HG03460 (cell line): ENCODE results near the gene ASXL1.
"Not testable (repeated sequence)": the region's sequence is repeated elsewhere in the genome, so short reads cannot be mapped to it uniquely, and the experiment has no call there.

Experiments
- ATAC-seq: cut with Tn5 transposase; IDR thresholded peaks from one replicate; pipeline ENCODE4 v1.9.1; 2021; ENCODE audit not compliant: unreplicated experiment

The ASXL1 gene

DNA sequence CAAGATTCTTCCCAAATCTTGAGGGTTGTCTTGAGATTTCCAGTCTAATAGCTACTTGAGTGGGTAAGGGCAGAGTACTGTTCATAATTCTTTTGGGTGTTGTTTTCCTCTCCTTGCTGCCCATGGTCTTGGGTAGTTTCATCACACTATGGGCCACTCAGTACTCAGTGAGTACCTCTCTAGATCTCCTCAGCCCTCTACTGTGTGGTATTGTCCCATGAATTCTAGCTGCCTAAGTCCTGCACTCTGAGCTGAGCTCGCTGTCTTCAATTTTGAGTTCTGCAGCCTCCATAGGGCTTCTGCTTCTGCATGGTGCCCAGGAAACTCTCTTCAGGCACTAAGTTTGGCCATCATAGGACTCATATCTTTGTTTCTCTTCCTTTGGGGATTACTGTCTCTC lies 42.3 kb downstream of the ASXL1 start:
- no peak for ATAC-seq

DNA sequence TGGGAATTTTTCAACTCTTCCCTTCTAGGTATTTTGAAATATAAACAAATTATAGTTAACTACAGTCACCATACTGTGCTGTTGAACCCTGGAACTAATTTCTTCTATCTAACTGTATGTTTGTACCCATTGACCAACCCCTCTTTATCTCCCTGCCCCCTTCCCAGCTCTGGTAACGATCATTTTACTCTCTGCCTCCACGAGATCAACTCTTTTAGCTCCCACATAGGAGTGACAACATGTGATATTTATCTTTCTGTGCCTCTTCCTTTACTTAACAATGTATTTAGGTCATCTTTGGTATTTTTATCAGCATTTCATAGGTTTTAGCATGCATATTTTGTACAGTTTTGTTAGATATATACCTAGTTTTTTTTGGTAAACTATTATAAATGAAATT lies 45.9 kb downstream of the ASXL1 start:
- no peak for ATAC-seq

DNA sequence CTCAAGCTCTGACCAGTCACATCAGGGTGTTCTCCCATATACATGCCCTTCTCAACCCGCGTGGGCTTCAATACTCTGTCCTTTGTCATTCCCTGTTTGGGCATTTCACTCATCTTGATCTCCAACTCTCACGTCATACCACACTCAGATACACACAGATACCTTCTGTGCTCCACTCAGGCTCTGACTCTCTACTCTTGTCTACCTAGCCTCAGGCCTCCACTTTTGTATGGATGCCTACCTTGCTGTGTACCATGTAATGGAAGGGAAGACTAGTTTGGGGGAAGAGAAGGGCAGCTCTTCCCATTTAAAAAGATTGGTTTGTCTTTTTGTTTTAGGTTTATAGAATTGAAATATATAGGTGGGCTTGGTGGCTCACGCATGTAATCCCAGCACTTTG lies 48.6 kb downstream of the ASXL1 start:
- ATAC-seq: no peak

DNA sequence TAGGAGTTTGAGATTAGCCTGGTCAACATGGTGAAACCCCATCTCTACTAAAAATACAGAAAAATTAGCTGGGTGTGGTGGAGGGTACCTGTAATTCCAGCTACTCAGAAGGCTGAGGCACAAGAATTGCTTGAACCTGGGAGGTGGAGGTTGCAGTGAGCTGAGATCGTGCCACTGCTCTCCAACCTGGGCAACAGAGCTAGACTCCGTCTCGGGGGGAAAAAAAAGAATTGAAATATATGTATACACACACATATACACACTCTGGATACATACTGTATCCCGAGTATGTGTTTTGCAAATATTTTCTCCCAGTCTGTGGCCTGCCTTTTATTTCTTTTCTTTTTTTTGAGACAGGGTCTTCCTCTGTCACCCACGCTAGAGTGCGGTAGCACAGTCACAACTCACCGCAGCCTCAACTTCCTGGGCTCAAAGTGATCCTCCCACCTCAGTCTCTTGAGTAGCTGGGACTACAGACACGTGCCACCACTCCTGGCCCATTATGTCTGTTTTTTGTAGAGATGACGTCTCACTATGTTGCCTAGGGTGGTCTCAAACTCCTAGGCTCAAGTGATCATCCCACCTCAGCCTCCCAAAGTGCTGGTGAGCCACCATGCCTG lies 49.1 kb downstream of the ASXL1 start:
- not testable (repeated sequence) for ATAC-seq

DNA sequence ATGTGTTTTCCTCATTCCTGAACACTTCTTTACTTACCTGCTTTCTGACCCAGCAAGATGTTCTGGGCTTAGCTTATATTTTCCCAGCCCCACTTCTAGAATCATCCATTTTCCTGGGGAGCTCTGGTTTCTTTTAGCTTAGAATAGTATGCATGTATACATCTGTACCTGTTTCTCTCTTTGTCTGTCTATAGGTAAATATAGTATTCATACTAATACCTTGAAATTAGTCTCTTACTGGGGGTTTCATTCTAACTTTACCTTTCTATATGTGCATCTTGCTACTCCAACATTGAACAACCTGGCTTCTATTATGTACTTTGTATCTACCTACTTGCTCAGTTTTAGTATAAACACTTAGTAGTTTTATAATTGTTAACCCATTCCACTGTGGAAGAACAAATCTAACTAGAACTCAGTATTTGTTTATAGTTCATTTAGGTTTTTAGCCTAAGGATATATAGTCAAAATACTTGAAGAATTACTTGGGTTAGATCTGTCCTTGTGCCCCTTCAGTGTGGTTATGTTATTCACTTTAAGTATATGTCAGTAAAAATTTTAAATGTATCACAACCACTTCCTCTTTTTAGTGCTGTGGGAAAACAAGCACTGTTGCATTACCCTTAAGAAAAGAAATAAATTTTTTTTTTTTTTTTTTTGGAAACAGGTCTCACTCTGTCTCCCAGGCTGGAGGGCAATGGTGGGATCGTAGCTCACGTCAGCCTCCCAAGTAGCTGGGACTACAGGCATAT lies 54.0 kb downstream of the ASXL1 start:
- no peak for ATAC-seq

DNA sequence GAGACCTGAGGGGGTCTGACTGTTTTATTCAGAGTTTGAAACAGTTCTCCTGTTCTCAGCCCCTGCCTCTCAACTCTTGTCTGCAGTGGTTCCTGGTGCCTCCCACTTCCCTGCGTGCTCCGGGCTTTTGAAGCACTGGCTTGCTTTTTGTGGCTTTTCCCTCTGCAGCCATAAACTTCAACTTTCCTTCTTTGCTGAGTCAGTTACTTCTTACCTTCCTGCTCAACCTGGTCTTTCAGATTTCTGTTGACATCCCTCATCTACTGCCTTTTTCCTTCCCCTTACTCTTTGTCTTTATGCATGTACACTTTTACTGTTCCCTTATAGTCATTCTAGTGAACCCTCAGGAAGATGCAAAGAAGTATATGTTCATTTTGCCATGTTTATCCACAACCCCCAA lies 57.4 kb downstream of the ASXL1 start:
- no peak for ATAC-seq

DNA sequence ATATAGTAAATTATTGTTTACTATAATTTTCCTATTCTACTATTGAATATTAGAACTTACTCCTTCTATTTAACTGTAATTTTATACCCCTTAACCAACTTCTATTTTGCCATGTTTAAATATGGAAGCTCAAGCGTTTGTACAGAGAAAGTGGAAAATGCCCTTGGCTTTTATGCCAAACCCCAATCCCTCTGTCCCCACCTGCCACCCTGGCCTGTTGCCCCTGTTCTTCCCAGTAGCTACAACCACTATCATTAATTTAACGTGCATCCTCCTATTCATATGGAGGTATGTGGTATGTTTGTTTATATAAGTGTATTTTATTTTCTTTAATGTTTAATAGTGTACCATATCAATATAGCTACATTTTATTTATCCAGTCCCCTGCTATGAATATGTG lies 58.1 kb downstream of the ASXL1 start:
- no peak for ATAC-seq

DNA sequence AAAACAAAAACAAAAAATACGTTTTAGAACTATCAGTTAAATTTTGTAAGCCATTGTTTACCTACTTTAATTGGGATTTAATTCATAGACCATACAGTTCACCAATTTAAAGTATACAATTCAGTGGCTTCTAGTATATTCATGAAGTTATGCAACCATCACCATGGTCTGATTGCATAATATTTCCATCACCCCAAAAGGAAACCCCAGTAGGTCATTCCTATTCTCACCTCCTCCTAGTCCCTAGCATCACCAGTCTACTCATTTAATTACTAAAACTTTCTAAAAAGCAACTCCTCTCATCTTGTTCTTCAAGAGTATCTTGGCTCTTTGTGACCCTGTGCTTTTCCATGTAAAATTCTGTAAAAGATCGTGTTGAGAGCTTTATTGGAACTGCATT lies 60.2 kb downstream of the ASXL1 start:
- no peak for ATAC-seq

DNA sequence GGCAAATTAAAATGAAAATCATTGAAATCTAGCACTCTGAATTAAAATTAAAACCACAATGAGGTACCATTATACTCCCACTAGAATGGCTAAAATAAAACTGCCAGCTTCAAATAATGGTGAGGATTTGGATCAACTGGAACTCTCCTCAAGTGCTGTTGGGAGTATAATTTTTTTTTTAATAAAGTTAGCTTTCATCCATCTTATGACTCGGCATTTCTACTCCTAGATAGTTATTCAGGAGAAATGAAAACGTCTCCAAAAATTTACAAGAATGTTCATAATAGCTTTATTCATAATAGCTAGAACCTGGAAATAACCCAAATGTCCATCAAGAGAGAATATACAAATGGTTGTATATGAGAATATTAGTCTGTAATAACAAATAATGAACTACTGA lies 63.2 kb downstream of the ASXL1 start:
- no peak for ATAC-seq

DNA sequence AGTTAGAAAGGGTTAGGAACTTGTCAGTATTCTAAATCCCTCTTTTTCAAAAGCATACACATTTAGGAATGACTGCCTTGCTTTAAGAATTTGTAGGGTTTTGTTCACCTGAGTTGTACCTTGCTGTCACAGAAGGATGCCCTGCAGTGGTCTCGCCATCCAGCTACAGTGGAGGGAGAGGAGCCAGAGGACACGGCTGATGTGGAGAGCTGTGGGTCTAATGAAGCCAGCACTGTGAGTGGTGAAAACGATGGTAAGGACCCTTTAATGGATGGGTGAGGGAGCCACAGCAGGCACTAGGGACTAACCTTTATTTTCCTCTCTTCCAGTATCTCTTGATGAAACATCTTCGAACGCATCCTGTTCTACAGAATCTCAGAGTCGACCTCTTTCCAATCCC lies 69.9 kb downstream of the ASXL1 start:
- no peak for ATAC-seq

DNA sequence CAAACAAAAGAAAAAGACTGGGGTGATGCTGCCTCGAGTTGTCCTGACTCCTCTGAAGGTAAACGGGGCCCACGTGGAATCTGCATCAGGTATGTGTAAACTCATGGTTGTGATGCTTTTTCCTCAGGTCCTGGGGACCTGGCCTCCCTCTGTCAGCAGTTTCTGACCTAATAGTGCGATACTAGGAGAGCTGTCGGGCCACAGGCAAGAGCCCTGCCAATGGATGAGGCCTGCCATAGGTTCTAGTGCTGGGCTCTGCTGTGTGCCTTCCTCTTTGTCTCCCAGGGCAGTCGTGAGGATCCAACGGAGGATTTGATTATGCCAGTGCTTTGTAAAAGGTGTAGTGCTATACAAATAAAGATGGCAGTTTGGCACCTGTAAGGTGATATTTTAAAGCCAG lies 71.2 kb downstream of the ASXL1 start:
- no peak for ATAC-seq

DNA sequence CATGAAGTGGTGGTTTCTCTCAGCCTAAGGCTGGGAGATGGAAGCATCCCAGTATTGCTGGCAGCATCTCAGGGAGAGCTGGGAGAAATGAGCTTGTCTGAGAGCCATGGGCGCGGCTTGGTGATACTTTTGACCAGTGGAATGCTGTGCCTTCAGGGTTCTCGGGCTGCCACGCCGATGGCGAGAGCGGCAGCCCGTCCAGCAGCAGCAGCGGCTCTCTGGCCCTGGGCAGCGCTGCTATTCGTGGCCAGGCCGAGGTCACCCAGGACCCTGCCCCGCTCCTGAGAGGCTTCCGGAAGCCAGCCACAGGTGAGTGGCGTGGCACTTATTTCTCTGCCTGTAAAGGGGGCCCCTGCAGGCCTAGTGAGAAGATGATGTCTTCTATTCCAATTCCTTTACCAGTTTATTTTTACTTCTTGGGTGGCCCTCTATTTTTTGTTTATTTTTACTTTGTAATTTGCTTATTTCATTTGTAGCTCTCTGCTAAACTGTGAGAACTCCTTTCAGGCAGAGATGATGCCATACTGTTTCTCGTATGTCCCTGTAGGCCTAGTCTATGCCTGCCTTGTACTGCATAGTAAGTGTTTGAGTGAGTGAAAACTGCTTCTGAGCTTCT lies 71.7 kb downstream of the ASXL1 start:
- no peak for ATAC-seq

DNA sequence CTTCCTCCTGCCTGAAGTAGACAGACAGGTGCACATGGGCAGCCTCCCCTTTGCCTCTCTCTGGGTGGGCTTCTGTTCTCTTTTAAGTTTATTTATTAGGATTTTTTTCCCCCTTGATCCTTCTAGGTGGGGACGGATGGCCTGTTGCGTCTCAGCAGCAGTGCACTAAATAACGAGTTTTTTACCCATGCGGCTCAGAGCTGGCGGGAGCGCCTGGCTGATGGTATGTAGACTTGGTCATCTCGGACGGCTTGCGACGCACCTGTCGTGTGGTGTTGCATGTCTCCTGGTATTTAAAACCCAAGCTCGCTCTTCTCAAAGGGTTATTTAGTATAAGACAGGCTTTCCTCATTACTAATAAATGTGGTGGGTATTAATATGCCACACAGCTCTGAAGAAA lies 73.3 kb downstream of the ASXL1 start:
- no peak for ATAC-seq

DNA sequence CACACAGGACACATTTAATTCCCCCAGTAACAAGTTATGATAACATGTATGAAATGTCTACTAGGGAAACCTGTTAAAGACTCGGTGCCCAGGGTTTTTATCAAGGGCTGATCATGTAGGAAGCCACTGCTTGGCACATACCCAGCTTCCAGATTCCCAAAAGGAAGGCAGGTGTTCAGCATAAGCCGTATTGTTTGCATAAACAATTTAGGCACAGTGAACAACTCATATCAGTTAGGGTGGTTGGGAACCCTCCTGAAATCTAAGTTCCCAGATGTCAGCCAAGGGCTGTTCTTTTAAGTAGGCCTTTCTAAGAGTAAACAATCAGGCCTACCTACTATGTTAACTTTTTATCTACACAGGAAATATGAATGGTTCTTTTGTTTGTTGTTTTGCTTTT lies 74.1 kb downstream of the ASXL1 start:
- no peak for ATAC-seq

DNA sequence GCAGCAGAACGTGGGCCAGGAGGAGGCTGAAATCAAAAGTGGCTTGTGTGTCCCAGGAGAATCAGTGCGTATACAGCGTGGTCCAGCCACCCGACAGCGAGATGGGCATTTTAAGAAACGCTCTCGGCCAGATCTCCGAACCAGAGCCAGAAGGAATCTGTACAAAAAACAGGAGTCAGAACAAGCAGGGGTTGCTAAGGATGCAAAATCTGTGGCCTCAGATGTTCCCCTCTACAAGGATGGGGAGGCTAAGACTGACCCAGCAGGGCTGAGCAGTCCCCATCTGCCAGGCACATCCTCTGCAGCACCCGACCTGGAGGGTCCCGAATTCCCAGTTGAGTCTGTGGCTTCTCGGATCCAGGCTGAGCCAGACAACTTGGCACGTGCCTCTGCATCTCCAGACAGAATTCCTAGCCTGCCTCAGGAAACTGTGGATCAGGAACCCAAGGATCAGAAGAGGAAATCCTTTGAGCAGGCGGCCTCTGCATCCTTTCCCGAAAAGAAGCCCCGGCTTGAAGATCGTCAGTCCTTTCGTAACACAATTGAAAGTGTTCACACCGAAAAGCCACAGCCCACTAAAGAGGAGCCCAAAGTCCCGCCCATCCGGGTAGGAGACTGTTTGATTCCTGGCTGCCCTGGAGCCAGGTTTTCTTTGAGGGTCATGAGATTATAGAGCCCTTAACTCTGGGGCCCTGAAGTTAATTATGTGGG lies 75.3 kb downstream of the ASXL1 start:
- ATAC-seq: no peak

DNA sequence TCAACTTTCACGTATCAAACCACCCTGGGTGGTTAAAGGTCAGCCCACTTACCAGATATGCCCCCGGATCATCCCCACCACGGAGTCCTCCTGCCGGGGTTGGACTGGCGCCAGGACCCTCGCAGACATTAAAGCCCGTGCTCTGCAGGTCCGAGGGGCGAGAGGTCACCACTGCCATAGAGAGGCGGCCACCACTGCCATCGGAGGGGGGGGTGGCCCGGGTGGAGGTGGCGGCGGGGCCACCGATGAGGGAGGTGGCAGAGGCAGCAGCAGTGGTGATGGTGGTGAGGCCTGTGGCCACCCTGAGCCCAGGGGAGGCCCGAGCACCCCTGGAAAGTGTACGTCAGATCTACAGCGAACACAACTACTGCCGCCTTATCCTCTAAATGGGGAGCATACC lies 76.3 kb downstream of the ASXL1 start:
- ATAC-seq: no peak

DNA sequence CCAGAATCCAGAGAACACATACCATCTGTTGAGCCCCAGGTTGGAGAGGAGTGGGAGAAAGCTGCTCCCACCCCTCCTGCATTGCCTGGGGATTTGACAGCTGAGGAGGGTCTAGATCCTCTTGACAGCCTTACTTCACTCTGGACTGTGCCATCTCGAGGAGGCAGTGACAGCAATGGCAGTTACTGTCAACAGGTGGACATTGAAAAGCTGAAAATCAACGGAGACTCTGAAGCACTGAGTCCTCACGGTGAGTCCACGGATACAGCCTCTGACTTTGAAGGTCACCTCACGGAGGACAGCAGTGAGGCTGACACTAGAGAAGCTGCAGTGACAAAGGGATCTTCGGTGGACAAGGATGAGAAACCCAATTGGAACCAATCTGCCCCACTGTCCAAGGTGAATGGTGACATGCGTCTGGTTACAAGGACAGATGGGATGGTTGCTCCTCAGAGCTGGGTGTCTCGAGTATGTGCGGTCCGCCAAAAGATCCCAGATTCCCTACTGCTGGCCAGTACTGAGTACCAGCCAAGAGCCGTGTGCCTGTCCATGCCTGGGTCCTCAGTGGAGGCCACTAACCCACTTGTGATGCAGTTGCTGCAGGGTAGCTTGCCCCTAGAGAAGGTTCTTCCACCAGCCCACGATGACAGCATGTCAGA lies 77.4 kb downstream of the ASXL1 start:
- ATAC-seq: no peak

DNA sequence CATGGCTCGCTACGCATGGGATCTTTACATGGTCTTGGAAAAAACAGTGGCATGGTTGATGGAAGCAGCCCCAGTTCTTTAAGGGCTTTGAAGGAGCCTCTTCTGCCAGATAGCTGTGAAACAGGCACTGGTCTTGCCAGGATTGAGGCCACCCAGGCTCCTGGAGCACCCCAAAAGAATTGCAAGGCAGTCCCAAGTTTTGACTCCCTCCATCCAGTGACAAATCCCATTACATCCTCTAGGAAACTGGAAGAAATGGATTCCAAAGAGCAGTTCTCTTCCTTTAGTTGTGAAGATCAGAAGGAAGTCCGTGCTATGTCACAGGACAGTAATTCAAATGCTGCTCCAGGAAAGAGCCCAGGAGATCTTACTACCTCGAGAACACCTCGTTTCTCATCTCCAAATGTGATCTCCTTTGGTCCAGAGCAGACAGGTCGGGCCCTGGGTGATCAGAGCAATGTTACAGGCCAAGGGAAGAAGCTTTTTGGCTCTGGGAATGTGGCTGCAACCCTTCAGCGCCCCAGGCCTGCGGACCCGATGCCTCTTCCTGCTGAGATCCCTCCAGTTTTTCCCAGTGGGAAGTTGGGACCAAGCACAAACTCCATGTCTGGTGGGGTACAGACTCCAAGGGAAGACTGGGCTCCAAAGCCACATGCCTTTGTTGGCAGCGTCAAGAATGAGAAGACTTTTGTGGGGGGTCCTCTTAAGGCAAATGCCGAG lies 78.2 kb downstream of the ASXL1 start:
- no peak for ATAC-seq

DNA sequence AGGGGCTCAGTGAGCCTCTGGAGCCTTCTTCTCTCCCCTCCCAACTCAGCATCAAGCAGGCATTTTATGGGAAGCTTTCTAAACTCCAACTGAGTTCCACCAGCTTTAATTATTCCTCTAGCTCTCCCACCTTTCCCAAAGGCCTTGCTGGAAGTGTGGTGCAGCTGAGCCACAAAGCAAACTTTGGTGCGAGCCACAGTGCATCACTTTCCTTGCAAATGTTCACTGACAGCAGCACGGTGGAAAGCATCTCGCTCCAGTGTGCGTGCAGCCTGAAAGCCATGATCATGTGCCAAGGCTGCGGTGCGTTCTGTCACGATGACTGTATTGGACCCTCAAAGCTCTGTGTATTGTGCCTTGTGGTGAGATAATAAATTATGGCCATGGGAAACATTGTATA lies 78.8 kb downstream of the ASXL1 start:
- ATAC-seq: no peak

DNA sequence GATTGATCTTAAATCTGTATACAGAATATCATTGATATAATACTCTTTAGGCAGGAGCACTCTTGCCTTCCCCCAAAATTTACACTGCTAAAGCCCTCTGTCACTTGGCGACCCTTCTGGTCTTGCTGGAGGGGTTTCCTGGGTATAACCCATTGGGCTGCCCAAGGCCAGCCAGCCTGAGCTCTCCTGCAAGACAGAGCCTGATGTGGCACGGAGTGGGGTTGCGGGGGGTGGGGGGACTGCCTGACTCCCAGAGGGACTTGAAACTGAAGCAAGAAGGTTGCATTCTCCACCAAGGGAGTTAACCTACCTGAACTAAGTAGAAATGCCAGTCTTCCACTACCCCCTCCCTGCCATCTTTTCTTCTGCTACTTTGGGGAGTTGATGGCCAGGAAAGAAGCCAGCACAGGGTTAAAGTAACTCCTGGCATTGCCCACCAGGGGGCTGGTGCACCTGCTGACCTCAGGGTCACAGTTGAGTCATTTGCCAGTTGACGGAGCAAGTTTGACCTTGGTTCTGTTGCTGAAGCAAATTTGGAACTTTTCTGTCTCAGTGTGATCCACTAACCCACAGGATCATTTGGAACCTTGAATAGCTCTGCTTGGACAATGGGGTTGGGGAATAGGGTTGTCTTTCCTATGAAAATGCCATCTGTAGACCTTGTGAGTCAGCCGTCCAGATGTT lies 79.4 kb downstream of the ASXL1 start:
- no peak for ATAC-seq
